Loucy (cell line): ENCODE data around the gene PDE9A.

Source experiments
- H2AFZ ChIP-seq: fragments of 200-600 bp; sonication (generic); 2 replicates; pipeline ENCODE4 v1.6.0; 2016; ENCODE audit warnings: antibody characterized with exemption, mild to moderate bottlenecking, low read length, moderate library complexity
- H3F3A ChIP-seq: fragments of 200-600 bp; 2 replicates; pipeline ENCODE4 v1.6.0; 2016; ENCODE audit warnings: antibody characterized with exemption, low read depth, mild to moderate bottlenecking
- H3K27me3 ChIP-seq: fragments of 200-600 bp; sonication (generic); 2 replicates; pipeline ENCODE4 v1.6.1; 2014; ENCODE audit warnings: low read length, mild to moderate bottlenecking; ENCODE audit not compliant: insufficient read depth, poor library complexity, severe bottlenecking
- H3K36me3 ChIP-seq: fragments of 200-600 bp; sonication (generic); 2 replicates; pipeline ENCODE4 v1.6.1; 2016; ENCODE audit warnings: low read length; ENCODE audit not compliant: insufficient read depth
- H3K4me1 ChIP-seq: fragments of 200-600 bp; sonication (generic); 2 replicates; pipeline ENCODE4 v1.5.1; 2014; ENCODE audit warnings: low read length, mild to moderate bottlenecking; ENCODE audit not compliant: insufficient read depth, poor library complexity, severe bottlenecking
- H3K4me2 ChIP-seq: fragments of 200-600 bp; sonication (generic); 2 replicates; pipeline ENCODE4 v1.6.0; 2014; ENCODE audit warnings: antibody characterized with exemption, low read length, low read depth, mild to moderate bottlenecking; ENCODE audit not compliant: poor library complexity, severe bottlenecking
- H3K4me3 ChIP-seq: fragments of 200-600 bp; sonication (generic); 2 replicates; pipeline ENCODE4 v1.5.1; 2014; ENCODE audit warnings: low read length, mild to moderate bottlenecking, mixed read lengths; ENCODE audit not compliant: poor library complexity, severe bottlenecking
- H3K79me2 ChIP-seq: fragments of 200-600 bp; sonication (generic); 2 replicates; pipeline ENCODE4 v1.6.1; 2014; ENCODE audit warnings: low read length; ENCODE audit not compliant: insufficient read depth
- H3K9ac ChIP-seq: fragments of 200-600 bp; sonication (generic); 2 replicates; pipeline ENCODE4 v1.6.0; 2014; ENCODE audit warnings: mild to moderate bottlenecking, low read depth, low read length, moderate library complexity; ENCODE audit not compliant: poor library complexity, severe bottlenecking
- H3K9me2 ChIP-seq: fragments of 200-600 bp; sonication (generic); replicated peaks from 2 replicates; pipeline ENCODE4 v1.6.1; 2016; ENCODE audit warnings: low read depth, low read length, mixed read lengths
- H3K9me3 ChIP-seq: fragments of 200-600 bp; sonication (generic); 2 replicates; pipeline ENCODE4 v1.6.1; 2014; ENCODE audit warnings: mild to moderate bottlenecking, antibody characterized with exemption, low read length, low read depth; ENCODE audit not compliant: insufficient read depth
- H4K20me1 ChIP-seq: fragments of 200-600 bp; sonication (generic); 2 replicates; pipeline ENCODE4 v1.6.0; 2014; ENCODE audit warnings: antibody characterized with exemption, low read length, mild to moderate bottlenecking; ENCODE audit not compliant: insufficient read depth, poor library complexity, severe bottlenecking
- CTCF ChIP-seq: fragments of 200-600 bp; sonication (generic); conservative IDR thresholded peaks from 2 replicates; pipeline ENCODE4 v1.5.1; 2014; ENCODE audit warnings: mild to moderate bottlenecking, antibody characterized with exemption, low read length
- EZH2phosphoT487 ChIP-seq: fragments of 200-600 bp; IDR thresholded peaks from 2 replicates; pipeline ENCODE4 v1.6.1; 2018; ENCODE audit warnings: antibody characterized with exemption, mild to moderate bottlenecking, moderate library complexity, borderline replicate concordance

PDE9A gene

GRCh38 chr21:42820616-42821465 is 167.4 kb downstream of the PDE9A start:
- Histone ChIP-seq H2AFZ (no peak overlapping the region), H3K4me3 (no peak overlapping the region), H3K9me2 (no peaks in the 10 kb centered on the region), H3K9me3 (peaks cover 3% of the 10 kb centered on the region; the same call in 1 of the 2 replicates), H3K79me2 (no peaks in the 10 kb centered on the region), H4K20me1 (no peaks in the 10 kb centered on the region), H3K9ac (no peak overlapping the region), H3K4me2 (no peak overlapping the region), H3K27me3 (no peaks in the 10 kb centered on the region), H3F3A (no peaks in the 10 kb centered on the region), H3K4me1 (peaks cover 8% of the 10 kb centered on the region), H3K36me3 (no peaks in the 10 kb centered on the region)
- TF ChIP-seq EZH2phosphoT487, result no peak
- no peak for TF ChIP-seq CTCF
